ENCODE results near the gene IMMP1L.

DNA sequence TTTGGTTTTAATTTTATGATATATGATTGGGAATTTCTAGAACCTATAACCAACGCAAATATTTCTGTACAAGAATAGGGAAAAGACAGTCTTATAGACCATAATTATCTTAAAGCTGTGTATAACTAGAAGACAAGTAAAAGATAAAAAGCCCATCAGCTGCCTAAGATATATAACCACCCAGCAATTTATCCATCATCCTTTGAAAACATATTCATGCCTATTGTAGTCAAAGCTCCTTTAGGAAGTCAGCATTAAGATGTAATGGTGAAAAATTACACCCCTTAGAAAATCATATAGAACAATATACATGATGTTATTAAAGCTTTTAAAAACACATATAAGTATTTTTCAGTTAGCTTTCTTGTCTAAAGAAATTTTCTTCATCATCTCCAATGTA is 46.5 kb upstream of the IMMP1L start:
- TF ChIP-seq CTCF (IDR thresholded peaks at IDR 0.05) (no peak), POLR2A (IDR thresholded peaks at IDR 0.05) (no peak)
